Panc1 (cell line): ENCODE data around the gene GATD1. TPM values are rescaled to one million over a fixed set of nuclear protein-coding genes. Genes with fewer than 3 reads are reported as not detected.

Experiments used
- ATAC-seq: fragments of 200-7000 bp; cut with Tn5 transposase; 2 replicates; pipeline ENCODE4 v1.9.1; 2020; ENCODE audit warnings: mild to moderate bottlenecking, moderate library complexity
- BruUV-seq: library from RNA; stranded (reverse); fragments of 400-500 nt; replicated peaks from 2 replicates; lab custom pipeline; 2021; lab: Mats Ljungman, UMichigan
- CTCF ChIA-PET: fragments of 300-600 bp; sonication (Branson Sonifier 250); formaldehyde crosslinking; loops from one replicate; lab custom pipeline; 2022; ENCODE audit warnings: antibody characterized with exemption; lab: Charles Lee
- POLR2A ChIA-PET: fragments of 300-600 bp; sonication (Branson Sonifier 250); formaldehyde crosslinking; loops from one replicate; lab custom pipeline; 2022; ENCODE audit warnings: antibody characterized with exemption; lab: Charles Lee
- DNase-seq: peaks from one replicate; pipeline ENCODE4 v3.0.0-alpha.2; 2010; ENCODE audit warnings: low read depth, low spot score
- H3K27ac ChIP-seq: 2 replicates; pipeline ENCODE4 v1.5.1; 2011; ENCODE audit warnings: mild to moderate bottlenecking, low read length, inconsistent platforms
- H3K27me3 ChIP-seq: fragments of 200-500 bp; sonication (Bioruptor generic); 2 replicates; pipeline ENCODE4 v1.6.0; 2014; ENCODE audit warnings: low read length, inconsistent platforms; ENCODE audit not compliant: control insufficient read depth, insufficient read depth
- H3K36me3 ChIP-seq: fragments of 200-500 bp; sonication (Bioruptor generic); 2 replicates; pipeline ENCODE4 v1.5.1; 2014; ENCODE audit warnings: inconsistent platforms, mild to moderate bottlenecking, low read length, moderate library complexity; ENCODE audit not compliant: control insufficient read depth, insufficient read depth
- H3K4me1 ChIP-seq: 2 replicates; pipeline ENCODE4 v1.5.1; 2011; ENCODE audit warnings: inconsistent platforms, mild to moderate bottlenecking, low read length, moderate library complexity; ENCODE audit not compliant: control insufficient read depth, insufficient read depth
- H3K4me3 ChIP-seq, 2 experiments: 2 replicates each; pipeline ENCODE4 v1.5.1; 2011 to 2012; ENCODE audit warnings: low read depth in 2 of 2, low read length in 2 of 2, mild to moderate bottlenecking in 2 of 2, inconsistent platforms in 1 of 2, moderate library complexity in 1 of 2
- H3K9me3 ChIP-seq: fragments of 200-500 bp; sonication (Bioruptor generic); 2 replicates; pipeline ENCODE4 v1.5.1; 2014; ENCODE audit warnings: low read depth, mild to moderate bottlenecking, inconsistent platforms, low read length, moderate library complexity; ENCODE audit not compliant: control insufficient read depth, insufficient read depth
- POLR2AphosphoS5 ChIP-seq: IDR thresholded peaks from 2 replicates; pipeline ENCODE4 v1.6.1; 2012; ENCODE audit warnings: mild to moderate bottlenecking, low read depth, low read length, moderate library complexity
- SIN3A ChIP-seq: IDR thresholded peaks from 2 replicates; pipeline ENCODE4 v1.6.1; 2012; ENCODE audit warnings: low read depth, mild to moderate bottlenecking, low read length, moderate library complexity, borderline replicate concordance; ENCODE audit not compliant: insufficient read depth
- TCF7L2 ChIP-seq: IDR thresholded peaks from 2 replicates; pipeline ENCODE4 v1.6.1; 2011; ENCODE audit warnings: mild to moderate bottlenecking, low read depth, low read length, inconsistent platforms
- in situ Hi-C: cut with HindIII; loops from 2 replicates; pipeline ENCODE4 v1.10.0; 2016; ENCODE audit warnings: low sequenced_read_pairs, low pct_unique_long_range_greater_than_20kb
- intact Hi-C: fragments of 100-400 bp; cut with micrococcal nuclease; formaldehyde crosslinking; loops from one replicate; pipeline ENCODE4 v1.10.0; 2022; ENCODE audit not compliant: unreplicated experiment
- total RNA-seq: library from RNA; stranded (reverse); gene quantifications from one replicate; pipeline ENCODE4 v1.2.1, GENCODE V29; 2021; ENCODE audit not compliant: unreplicated experiment
- TF ChIP-seq, protein P1 (sequence below), 2 experiments: IDR thresholded peaks; 2 replicates each; pipeline ENCODE4 v1.6.1; 2011 to 2012; ENCODE audit warnings: low read depth in 2 of 2, control low read depth in 1 of 2, low read length in 1 of 2, mild to moderate bottlenecking in 1 of 2, moderate library complexity in 1 of 2; ENCODE audit not compliant: insufficient read depth in 1 of 2
- TF ChIP-seq, protein P2 (sequence below): fragments of 450-650 bp; IDR thresholded peaks from 2 replicates; pipeline ENCODE4 v1.5.1; 2017; ENCODE audit warnings: mild to moderate bottlenecking

The GATD1 gene
- total RNA-seq, 1 experiment from 2014 or later, result 229 TPM

DNA sequence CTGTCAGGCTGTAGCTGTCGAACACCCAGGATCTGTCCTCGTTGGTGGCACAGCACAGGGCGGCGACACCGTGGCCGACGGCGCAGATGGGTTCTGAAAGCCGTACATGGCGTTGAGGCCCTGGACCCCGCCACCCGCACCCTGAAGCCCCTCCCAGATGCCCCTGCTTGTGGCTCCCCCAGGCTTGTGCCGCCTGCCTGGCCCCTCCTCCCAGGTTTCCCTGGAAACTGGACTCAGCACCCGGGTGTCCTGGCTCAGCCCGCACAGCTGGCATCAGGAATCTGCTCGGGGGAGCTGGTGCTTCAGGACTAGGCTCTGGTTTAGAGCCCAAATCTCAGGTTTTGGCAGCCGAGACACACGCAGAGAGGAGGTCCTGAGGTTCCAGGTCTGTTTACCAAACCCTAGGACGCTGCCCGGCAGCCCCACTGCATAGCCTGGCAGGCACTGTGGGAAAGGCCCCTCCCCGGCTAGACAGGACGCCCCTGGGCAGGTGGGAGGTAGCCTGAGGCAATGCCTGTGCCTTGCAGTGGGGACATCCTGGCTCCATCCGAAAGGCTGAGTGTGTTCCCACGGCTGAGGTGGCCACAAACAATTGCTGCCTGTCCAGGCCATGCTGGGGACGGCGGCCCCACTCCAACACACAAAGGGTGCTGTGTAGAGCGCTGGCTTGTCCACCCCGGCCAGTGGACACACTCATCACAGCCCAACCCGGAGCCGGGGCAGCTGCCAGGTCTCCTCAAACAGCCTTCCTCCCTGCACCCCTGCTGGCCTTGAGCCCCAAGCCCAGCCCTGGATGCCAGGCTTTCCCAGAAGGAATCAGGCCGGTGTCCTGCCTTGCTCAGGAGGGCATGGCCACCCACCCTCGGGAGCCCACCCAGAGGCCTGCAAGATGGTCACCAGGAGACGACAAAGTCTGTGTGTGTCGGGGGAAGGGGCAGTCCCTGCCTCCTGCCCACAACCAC is 4.6 kb downstream of the GATD1 start:
- no peaks in the 10 kb centered on the region for H3K9me3 ChIP-seq
- H3K4me1 ChIP-seq, result peaks cover 29% of the 10 kb centered on the region
- H3K27me3 ChIP-seq, result no peaks in the 10 kb centered on the region
- ChIA-PET POLR2A (no interaction called here), CTCF (no interaction called here)
- intact Hi-C loops, result no loop called here
- peaks cover 4% of the 10 kb centered on the region; the same call in 1 of the 2 replicates for H3K36me3 ChIP-seq
- no peak overlapping the region for H3K4me3 ChIP-seq
- TF ChIP-seq TCF7L2, result no peak
- peak; percentile 9; the same call in 1 of the 2 replicates for TF ChIP-seq POLR2AphosphoS5
- TF ChIP-seq, protein P1, sequence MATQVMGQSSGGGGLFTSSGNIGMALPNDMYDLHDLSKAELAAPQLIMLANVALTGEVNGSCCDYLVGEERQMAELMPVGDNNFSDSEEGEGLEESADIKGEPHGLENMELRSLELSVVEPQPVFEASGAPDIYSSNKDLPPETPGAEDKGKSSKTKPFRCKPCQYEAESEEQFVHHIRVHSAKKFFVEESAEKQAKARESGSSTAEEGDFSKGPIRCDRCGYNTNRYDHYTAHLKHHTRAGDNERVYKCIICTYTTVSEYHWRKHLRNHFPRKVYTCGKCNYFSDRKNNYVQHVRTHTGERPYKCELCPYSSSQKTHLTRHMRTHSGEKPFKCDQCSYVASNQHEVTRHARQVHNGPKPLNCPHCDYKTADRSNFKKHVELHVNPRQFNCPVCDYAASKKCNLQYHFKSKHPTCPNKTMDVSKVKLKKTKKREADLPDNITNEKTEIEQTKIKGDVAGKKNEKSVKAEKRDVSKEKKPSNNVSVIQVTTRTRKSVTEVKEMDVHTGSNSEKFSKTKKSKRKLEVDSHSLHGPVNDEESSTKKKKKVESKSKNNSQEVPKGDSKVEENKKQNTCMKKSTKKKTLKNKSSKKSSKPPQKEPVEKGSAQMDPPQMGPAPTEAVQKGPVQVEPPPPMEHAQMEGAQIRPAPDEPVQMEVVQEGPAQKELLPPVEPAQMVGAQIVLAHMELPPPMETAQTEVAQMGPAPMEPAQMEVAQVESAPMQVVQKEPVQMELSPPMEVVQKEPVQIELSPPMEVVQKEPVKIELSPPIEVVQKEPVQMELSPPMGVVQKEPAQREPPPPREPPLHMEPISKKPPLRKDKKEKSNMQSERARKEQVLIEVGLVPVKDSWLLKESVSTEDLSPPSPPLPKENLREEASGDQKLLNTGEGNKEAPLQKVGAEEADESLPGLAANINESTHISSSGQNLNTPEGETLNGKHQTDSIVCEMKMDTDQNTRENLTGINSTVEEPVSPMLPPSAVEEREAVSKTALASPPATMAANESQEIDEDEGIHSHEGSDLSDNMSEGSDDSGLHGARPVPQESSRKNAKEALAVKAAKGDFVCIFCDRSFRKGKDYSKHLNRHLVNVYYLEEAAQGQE (IDR thresholded peaks at IDR 0.05; ENCODE audit: insufficient read depth in 1 of 2, low read depth in 2 of 2, low read length in 1 of 2), result no peak
- peak overlapping the region; percentile 2; the same call in 1 of the 2 replicates for H3K27ac ChIP-seq
- DNase-seq (no peak), ATAC-seq (no peak)
- in situ Hi-C loops, result no loop called here
- no TSS peak for BruUV-seq

DNA sequence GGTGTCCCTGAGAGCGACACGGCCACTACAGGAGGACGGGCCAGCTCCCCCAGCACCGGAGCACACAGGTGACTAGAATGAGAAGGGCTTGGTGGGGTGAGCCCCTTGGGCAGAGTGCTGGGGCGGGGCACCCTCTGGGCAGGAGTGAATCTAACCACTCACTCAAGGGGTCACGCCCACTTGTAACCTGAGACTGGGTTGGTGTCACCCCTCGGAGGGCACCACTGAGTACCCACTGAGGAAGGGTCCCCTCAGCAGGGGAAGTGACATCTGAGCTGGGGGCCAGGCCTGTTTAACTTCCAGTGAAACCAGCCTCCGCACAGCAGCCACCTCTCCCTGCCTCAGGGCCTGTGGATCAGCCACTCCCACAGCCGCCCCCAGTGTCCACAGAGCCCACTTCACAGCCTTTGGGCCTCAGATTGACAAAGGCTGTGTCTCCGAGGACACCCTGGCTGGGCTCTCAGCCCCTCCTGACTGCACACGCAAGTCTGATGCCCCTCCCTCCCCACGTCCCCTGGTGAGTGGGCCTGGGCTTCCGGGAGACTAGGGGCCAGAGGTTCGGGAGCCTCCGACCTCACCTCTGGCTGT is 5.6 kb downstream of the GATD1 start:
- no peak for DNase-seq
- intact Hi-C loops, result no loop called here
- H3K27me3 ChIP-seq, result no peaks in the 10 kb centered on the region
- ChIA-PET POLR2A (no interaction called here), CTCF (no interaction called here)
- in situ Hi-C loops, result no loop called here
- H3K27ac ChIP-seq, result no peak overlapping the region
- no peak overlapping the region for H3K4me3 ChIP-seq
- H3K9me3 ChIP-seq, result no peaks in the 10 kb centered on the region
- peaks cover 6% of the 10 kb centered on the region; the same call in 1 of the 2 replicates for H3K36me3 ChIP-seq
- TF ChIP-seq TCF7L2, result no peak
- TF ChIP-seq, protein P2, sequence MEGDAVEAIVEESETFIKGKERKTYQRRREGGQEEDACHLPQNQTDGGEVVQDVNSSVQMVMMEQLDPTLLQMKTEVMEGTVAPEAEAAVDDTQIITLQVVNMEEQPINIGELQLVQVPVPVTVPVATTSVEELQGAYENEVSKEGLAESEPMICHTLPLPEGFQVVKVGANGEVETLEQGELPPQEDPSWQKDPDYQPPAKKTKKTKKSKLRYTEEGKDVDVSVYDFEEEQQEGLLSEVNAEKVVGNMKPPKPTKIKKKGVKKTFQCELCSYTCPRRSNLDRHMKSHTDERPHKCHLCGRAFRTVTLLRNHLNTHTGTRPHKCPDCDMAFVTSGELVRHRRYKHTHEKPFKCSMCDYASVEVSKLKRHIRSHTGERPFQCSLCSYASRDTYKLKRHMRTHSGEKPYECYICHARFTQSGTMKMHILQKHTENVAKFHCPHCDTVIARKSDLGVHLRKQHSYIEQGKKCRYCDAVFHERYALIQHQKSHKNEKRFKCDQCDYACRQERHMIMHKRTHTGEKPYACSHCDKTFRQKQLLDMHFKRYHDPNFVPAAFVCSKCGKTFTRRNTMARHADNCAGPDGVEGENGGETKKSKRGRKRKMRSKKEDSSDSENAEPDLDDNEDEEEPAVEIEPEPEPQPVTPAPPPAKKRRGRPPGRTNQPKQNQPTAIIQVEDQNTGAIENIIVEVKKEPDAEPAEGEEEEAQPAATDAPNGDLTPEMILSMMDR, result no peak
- TF ChIP-seq, protein P1 (IDR thresholded peaks at IDR 0.05; ENCODE audit: insufficient read depth in 1 of 2, low read depth in 2 of 2, low read length in 1 of 2), result no peak
- TF ChIP-seq SIN3A, result no peak
- TF ChIP-seq POLR2AphosphoS5, result no peak
- peaks cover 37% of the 10 kb centered on the region for H3K4me1 ChIP-seq
- ATAC-seq, result no peak
- no TSS peak for BruUV-seq
